Esophagus (tissue), 2 donors: ENCODE measurements around the gene PDE4D. TPM values are rescaled to one million over a fixed set of nuclear protein-coding genes. Genes with fewer than 3 reads are reported as not detected.

Experiments
- H3K27ac ChIP-seq, 2 donors: one replicate each; pipeline ENCODE4 v1.5.1; 2013; ENCODE audit warnings: low read depth in 2 of 2, mild to moderate bottlenecking in 2 of 2, inconsistent platforms in 1 of 2, low read length in 1 of 2, moderate library complexity in 1 of 2
- H3K27me3 ChIP-seq, 2 donors: one replicate each; pipeline ENCODE4 v1.6.1; 2013; ENCODE audit warnings: low read length in 2 of 2, control low read depth in 1 of 2, mild to moderate bottlenecking in 1 of 2; ENCODE audit not compliant: insufficient read depth in 2 of 2, control insufficient read depth in 1 of 2
- H3K36me3 ChIP-seq, 2 donors: one replicate each; pipeline ENCODE4 v1.6.1; 2013; ENCODE audit warnings: low read length in 1 of 2; ENCODE audit not compliant: control insufficient read depth in 2 of 2, insufficient read depth in 2 of 2
- H3K4me1 ChIP-seq, 2 donors: one replicate each; pipeline ENCODE4 v1.6.1; 2013; ENCODE audit warnings: low read length in 1 of 2; ENCODE audit not compliant: control insufficient read depth in 2 of 2, insufficient read depth in 2 of 2
- H3K4me3 ChIP-seq, 2 donors: one replicate each; pipeline ENCODE4 v1.5.1; 2013; ENCODE audit warnings: low read length in 2 of 2, mild to moderate bottlenecking in 2 of 2, low read depth in 1 of 2, moderate library complexity in 1 of 2
- H3K9me3 ChIP-seq, 2 donors: one replicate each; pipeline ENCODE4 v1.6.1; 2013; ENCODE audit warnings: mild to moderate bottlenecking in 2 of 2, low read depth in 1 of 2, low read length in 1 of 2, moderate library complexity in 1 of 2; ENCODE audit not compliant: control insufficient read depth in 2 of 2, insufficient read depth in 1 of 2
- WGBS, 2 donors: extraction: QIAGEN DNeasy Blood & Tissue Kit; methylation state at CpG; one replicate each; pipeline ENCODE4 v1.1.7; 2013; 5-methylcytosine and 5-hydroxymethylcytosine counted together
- polyA plus RNA-seq, 2 donors: library from polyadenylated mRNA; stranded (reverse); fragments of 200-250 nt; gene quantifications; one replicate each; pipeline ENCODE4 v1.2.3, GENCODE V29; 2013
- donor health status: healthy with polysubstance abuse.
- donor health status: Bipolar disorder and iron deficiency.

PDE4D gene
- polyA plus RNA-seq, 2 donors, result 1.5 to 2.5 TPM

DNA sequence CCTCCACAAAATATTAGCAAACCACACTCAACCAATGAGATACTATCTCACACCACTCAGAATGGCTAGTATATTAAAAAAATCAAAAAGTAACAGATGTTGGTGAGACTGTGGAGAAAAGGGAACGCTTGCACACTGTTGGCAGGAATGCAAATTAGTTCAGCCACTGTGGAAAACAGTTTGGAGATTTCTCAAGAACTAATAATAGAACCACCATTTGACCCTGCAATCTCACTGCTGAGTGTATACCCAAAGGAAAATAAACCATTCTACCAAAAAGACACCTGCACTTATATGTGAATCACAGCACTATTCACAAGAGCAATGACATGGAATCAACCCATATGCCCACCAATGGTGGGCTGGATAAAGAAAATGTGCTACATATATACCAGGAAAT is 393.5 kb downstream of the PDE4D start:
- H3K4me1 ChIP-seq, result peaks cover 0 to 2% of the 10 kb centered on the region in 2 donors
- H3K4me3 ChIP-seq, result no peak overlapping the region
- 66 to 69% methylated on average over 1 of the region's 1 CpG for WGBS, 2 donors
- H3K27ac ChIP-seq, result no peak overlapping the region
- H3K27me3 ChIP-seq, result no peaks in the 10 kb centered on the region
- no peaks in the 10 kb centered on the region for H3K36me3 ChIP-seq
- H3K9me3 ChIP-seq, result no peaks in the 10 kb centered on the region

DNA sequence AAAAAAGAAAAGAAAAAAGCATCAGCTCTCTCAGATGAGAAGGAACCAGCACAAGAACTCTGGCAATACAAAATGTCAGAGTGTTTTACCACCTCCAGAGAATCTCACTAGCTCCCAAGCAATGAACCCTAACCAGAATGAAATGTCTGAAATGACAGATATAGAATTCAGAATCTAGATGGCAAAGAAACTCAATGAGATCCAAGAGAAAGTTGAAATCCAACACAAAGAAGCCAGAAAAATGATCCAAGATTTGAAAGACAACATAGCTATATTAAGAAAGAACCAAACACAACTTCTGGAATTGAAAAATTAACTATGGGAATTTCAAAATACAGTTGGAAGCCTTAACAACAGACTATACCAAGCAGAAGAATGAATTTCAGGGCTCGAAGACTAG is 396.3 kb downstream of the PDE4D start:
- no peaks in the 10 kb centered on the region for H3K36me3 ChIP-seq
- WGBS, 2 donors, result 91 to 94% methylated on average over 1 of the region's 1 CpG

DNA sequence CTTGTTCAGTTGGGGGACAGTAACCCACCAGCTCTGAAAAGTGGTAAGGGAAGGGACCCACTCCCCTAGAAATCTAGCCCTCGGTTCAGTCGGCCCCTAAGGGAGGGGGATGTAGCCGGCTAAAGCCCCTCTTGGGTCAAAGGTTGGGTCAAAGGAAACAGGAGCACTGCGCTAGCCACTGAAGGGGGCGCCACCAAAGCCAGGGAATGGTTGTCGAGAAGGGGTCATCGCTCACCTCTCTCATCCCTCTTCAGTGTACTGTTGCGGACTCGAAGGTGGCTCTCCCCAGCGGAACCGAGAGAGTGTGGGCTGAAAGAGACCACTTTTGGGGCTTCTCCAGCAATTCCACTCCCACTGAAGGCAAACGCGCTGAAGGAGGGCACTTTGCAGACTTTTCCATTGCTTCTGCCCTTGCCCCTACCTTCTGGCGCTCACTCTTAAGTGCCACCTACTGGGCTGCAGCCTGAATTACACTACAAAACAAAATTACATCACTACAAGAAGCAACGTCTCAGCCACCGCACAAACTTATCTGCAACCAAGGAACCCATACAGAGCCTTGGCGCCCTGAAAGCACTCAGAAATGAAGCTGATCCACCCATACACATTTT is 396.9 kb downstream of the PDE4D start:
- Histone ChIP-seq H3K27ac (no peak overlapping the region), H3K27me3 (no peaks in the 10 kb centered on the region), H3K9me3 (no peaks in the 10 kb centered on the region), H3K4me3 (no peak overlapping the region), H3K36me3 (no peaks in the 10 kb centered on the region), H3K4me1 (peaks cover 0 to 2% of the 10 kb centered on the region in 2 donors)
- WGBS, 2 donors, result 92 to 93% methylated on average over 17 of the region's 17 CpGs

More for the DNA sequence above, 396.3 kb downstream of the PDE4D start:
- Histone ChIP-seq H3K27ac (no peak overlapping the region), H3K27me3 (no peaks in the 10 kb centered on the region), H3K9me3 (no peaks in the 10 kb centered on the region), H3K4me1 (peaks cover 0 to 2% of the 10 kb centered on the region in 2 donors), H3K4me3 (no peak overlapping the region)

DNA sequence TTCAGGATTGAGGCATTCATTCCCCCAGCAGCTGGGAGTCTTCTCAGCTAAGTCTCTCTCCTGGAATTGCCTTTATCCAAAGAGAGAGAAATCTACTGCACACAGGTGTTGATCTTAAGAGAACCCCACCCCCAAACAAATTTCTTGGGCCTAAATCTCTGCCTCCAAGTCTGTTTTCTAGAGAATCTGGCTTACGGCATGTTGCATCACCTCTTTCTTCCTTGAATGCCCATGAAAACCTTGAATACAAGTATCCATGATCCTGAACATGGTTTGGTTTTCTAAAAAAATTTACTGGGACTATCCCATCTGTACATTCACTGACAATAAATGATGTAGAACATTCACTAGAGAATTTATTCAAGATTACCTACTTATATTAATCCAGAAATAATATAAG is 401.6 kb downstream of the PDE4D start:
- H3K9me3 ChIP-seq, result no peaks in the 10 kb centered on the region
- no peaks in the 10 kb centered on the region for H3K4me1 ChIP-seq
- H3K27me3 ChIP-seq, result no peaks in the 10 kb centered on the region
- WGBS, 2 donors, result 88 to 94% methylated on average over 1 of the region's 1 CpG
- no peaks in the 10 kb centered on the region for H3K36me3 ChIP-seq
- no peak overlapping the region for H3K27ac ChIP-seq
- no peak overlapping the region for H3K4me3 ChIP-seq

DNA sequence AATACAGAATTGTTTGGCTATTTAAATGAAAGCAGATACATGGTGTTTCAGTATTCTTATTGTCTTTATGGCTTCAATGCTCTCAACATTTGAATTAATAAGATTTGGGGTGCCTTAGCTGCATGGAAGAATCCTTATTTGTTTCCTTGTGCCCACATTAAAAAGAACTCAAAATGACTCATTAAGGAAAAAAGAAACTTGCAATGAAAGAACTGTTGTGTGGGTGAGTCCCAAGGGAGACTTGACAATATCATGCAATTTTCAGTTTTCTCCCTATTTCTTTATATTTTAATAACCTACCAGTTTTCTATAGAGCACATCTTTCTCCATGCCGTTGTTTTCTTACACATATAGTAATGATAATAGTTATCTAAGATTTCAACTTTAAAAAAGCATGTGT is 404.0 kb downstream of the PDE4D start:
- 82 to 89% methylated on average over 1 of the region's 1 CpG for WGBS, 2 donors
- H3K27me3 ChIP-seq, result no peaks in the 10 kb centered on the region
- H3K4me3 ChIP-seq, result no peak overlapping the region
- no peak overlapping the region for H3K27ac ChIP-seq
- H3K4me1 ChIP-seq, result no peaks in the 10 kb centered on the region
- no peaks in the 10 kb centered on the region for H3K9me3 ChIP-seq
- no peaks in the 10 kb centered on the region for H3K36me3 ChIP-seq

DNA sequence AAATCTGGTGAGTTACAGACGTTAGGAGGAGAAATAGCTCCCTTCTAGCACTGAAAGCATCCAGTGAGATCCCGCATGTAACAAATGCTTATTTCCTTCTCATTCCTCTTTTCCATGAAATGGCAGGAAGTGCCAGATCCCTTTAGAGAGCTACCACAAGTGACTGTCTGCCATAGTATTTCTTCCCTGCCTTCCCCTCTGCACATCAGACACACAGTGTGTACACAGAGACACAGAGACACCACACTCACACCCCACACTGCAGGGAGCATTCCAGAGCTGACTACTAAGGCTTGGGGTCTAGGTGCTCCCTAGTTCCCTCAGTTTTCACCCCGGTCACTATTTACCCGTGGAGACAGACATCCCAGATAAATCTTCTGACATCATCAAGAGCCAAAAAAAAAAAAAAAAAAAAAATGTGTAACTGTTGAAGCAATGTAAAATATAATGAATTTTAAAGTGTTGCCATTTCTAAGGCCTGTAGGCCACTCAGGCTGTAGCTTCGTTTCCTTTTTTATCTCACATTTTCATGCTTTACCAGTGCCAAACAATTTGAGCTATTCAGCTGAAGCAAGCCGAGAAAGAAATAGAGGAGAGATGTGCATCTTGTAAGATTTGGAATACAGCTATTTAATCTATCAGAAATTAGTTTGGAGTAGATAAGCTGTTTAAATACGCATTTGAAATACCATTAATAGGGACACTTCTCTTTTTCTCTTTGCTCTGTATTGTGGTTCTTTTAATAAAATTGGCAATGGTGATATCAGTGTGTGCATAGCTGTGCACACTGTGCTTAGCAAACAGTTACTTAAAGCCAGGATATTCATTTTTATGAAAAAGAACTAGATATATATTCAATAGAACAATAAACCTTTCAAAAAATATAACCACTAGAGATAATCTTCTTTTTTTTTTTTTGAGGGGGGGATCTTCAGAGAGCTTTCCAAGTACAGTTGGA is 405.5 kb downstream of the PDE4D start:
- Histone ChIP-seq H3K9me3 (no peaks in the 10 kb centered on the region), H3K27me3 (no peaks in the 10 kb centered on the region), H3K27ac (peak overlapping the region in 1 of 2 donors; percentile 26), H3K4me3 (no peak overlapping the region), H3K4me1 (no peaks in the 10 kb centered on the region), H3K36me3 (no peaks in the 10 kb centered on the region)
- 64 to 70% methylated on average over 7 of the region's 7 CpGs for WGBS, 2 donors

DNA sequence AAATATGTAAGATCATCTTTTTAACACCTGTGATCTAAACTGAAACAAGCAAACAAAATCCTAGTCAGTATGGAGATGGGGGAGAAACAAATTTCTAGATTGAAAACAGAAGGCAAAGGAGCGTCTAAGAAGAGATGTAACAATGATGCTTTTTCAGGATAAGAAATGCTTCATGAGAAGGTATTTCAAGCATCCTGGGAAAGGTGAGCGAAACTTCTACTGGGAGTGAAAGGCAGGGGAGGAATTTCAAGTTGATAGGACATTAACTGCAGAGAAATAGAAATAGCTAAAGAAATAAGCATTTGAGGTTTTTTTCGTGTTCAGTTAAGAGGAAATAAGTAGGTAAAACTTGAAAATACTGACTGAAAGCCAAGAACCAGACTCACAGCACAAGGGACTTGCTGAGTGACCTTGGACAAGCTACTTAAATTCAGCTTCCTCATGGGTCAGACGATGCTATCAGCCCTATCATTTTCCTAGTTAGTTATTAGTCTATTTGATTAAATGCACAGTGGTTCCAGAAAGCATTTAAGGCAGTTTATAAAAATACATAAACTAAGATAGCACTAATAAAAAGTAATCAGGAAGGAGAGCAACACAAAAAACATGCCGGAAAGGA is 406.3 kb downstream of the PDE4D start:
- H3K27ac ChIP-seq, result no peak overlapping the region
- no peaks in the 10 kb centered on the region for H3K27me3 ChIP-seq
- no peaks in the 10 kb centered on the region for H3K36me3 ChIP-seq
- WGBS, 2 donors, result 67 to 87% methylated on average over 5 of the region's 5 CpGs
- H3K4me1 ChIP-seq, result no peaks in the 10 kb centered on the region
- no peaks in the 10 kb centered on the region for H3K9me3 ChIP-seq
- no peak overlapping the region for H3K4me3 ChIP-seq

GRCh38 chr5:59486508-59486907 is 407.0 kb downstream of the PDE4D start:
- Histone ChIP-seq H3K4me3 (no peak overlapping the region), H3K27me3 (no peaks in the 10 kb centered on the region), H3K36me3 (no peaks in the 10 kb centered on the region), H3K9me3 (no peaks in the 10 kb centered on the region), H3K27ac (no peak overlapping the region), H3K4me1 (no peaks in the 10 kb centered on the region)
- 99% methylated on average over 2 of the region's 2 CpGs for WGBS, 2 donors

DNA sequence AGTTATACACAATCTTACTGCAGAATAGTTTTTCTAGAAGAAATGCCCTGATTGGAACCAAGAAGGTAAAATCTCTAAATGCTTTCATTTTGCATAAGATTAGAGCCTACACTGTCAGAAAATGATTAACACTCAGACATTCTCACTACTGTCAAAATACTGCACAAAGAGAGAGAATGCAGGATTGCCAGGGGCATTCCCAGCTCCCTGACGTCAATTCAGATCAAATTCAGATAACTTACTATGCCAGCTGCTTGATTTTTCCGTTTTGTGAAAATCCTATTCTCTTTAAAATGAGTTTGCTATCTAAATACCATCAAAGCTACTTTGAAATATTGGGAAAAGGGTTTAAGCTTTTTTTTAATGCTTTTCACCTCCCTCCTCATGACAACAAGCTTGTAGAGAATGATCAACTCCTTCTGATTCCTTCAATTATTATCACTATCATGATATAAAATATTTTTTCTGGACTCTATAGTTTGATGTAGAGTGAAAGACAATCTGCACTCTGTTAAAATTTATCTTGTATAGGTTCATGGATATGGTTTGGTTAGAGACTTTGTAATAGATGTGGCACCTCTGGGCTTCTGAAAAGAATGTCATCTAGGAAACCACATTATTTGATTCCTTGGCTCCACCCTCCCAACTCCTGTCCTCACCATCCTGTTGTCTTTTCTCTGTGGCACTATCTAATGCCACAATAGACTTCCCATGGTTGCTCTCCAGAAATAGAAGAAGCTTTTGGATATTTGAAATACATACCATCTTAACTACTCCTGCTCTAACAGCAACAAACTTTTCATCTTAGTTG is 407.7 kb downstream of the PDE4D start:
- Histone ChIP-seq H3K27me3 (no peaks in the 10 kb centered on the region), H3K9me3 (no peaks in the 10 kb centered on the region), H3K36me3 (no peaks in the 10 kb centered on the region), H3K4me1 (no peaks in the 10 kb centered on the region), H3K4me3 (no peak overlapping the region), H3K27ac (no peak overlapping the region)
- WGBS, 2 donors, result 29 to 46% methylated on average over 2 of the region's 2 CpGs
